GM21619 (cell line): ENCODE data around the gene GNB2.
"Not testable (repeated sequence)": the region's sequence is repeated elsewhere in the genome, so short reads cannot be mapped to it uniquely, and the experiment has no call there.

ENCODE experiments used
- ATAC-seq: cut with Tn5 transposase; IDR thresholded peaks from one replicate; pipeline ENCODE4 v1.9.1; 2021; ENCODE audit not compliant: unreplicated experiment

Gene GNB2

DNA sequence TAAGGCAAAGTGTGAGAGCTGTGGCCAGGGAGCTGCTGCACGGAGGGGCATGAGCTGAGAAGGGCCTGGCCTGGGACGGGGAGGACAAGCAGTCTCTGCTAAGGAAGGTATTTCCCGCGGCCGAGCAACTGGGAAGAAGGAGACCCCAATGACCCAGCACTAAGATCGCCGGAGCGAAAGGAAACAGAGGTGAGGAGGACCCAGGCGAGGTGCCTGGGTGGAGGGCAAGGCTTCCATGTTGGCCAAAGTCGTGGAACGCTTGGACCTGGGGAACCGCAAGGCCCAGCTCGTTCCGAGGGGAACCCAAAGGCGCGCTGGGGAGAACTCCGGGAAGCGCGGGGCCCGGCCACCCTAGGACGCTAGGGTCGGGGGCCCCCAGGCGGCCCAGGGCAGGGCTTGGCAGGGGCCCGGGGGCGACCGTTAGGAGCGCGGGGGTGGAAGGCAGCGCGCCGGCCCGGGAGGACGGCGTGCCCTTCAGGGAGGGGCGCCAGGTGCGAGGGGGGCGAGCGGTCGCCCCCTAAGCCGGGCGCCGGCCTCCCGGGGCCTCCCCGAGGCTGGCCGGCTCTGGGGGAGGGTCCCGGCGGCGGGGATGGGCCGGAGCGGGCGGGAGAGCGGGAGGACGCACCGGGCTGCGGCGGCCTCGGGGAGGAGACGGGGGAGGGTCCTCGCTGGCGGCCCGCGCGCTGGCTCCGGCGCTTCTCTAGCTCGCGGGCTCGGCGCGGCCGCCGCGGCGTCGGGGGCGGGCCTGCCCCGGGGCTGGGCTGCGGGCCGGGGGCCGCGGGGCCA lies 20.0 kb downstream of the GNB2 start:
- peak; percentile 14 for ATAC-seq

DNA sequence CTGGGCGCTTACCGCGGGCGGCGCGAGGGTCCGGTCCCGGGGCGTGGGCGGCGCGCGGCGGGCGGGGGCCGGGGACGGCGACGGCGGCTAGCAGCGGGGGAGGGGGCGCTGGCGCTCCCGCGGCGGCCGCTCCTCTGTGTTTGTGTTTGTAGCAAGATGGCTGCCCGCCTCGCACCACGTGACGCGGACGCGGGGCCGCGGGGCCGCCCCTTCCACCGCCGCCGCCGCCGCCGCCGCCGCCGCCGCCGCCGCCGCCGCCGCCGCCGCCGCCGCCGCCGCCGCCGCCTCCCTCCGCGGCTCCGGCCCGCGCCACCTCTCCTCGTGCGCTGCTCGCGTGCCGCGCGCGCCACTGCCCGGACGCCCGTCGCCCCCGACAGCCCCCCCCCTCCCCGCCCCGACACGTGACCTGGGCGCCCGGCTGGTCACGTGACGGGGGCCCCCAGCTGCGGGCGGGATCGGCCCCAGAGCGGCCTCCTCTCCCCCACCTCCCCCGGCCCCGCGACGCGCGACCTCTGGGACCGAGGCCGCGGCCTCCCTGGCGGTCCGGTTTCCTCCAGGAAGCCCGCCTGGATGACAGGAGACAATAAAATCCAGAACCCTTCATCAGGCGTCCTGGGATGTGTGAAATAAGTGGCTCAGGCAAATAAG lies 20.7 kb downstream of the GNB2 start, which contains the start of gene GIGYF1:
GIGYF1 (minus strand) TSS at position 153 of the 648 bp plus-strand sequence. CDS start 6,012 bp downstream, outside the sequence.
- peak; percentile 40 for ATAC-seq

DNA sequence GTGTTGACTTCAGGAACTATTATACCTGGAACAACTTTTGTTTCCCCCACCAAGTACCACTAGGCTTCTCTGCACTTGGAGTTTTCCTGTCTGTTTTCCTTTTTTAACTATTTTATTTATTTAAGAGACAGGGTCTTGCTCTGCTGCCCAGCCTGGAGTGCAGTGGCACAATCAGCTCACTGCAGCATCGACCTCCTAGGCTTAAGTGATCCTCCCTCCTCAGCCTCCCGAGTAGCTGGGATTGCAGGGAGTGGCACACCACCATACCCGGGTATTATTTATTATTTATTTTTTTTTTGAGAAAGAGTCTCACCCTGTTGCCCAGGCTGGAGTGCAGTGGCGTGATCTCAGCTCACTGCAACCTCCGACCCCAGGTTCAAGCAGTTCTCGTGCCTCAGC lies 22.6 kb downstream of the GNB2 start:
- no peak for ATAC-seq

GRCh38 chr7:100699018-100699417 lies 25.5 kb downstream of the GNB2 start:
- no peak for ATAC-seq

DNA sequence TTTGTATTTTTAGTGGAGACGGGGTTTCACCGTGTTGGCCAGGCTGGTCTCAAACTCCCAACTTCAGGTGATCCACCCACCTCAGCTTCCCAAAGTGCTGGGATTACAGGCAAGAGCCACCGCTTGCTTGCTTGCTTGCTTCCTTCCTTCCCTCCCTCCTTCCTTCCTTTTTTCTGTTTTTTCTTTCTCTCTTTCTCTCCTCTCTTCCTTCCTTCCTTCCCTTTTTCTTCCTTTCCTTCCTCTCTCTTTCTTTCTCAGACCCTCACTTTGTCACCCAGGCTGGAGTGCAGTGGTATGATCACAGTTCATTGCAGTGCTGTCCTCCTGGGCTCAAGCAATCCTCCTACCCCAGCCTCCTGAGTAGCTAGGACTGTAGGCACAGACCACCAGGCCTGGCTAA lies 27.5 kb downstream of the GNB2 start:
- not testable (repeated sequence) for ATAC-seq

- ATAC-seq = peak; percentile 69
Measured at GRCh38 chr7:100705320-100705752, 31.8 kb downstream of the GNB2 start.

DNA sequence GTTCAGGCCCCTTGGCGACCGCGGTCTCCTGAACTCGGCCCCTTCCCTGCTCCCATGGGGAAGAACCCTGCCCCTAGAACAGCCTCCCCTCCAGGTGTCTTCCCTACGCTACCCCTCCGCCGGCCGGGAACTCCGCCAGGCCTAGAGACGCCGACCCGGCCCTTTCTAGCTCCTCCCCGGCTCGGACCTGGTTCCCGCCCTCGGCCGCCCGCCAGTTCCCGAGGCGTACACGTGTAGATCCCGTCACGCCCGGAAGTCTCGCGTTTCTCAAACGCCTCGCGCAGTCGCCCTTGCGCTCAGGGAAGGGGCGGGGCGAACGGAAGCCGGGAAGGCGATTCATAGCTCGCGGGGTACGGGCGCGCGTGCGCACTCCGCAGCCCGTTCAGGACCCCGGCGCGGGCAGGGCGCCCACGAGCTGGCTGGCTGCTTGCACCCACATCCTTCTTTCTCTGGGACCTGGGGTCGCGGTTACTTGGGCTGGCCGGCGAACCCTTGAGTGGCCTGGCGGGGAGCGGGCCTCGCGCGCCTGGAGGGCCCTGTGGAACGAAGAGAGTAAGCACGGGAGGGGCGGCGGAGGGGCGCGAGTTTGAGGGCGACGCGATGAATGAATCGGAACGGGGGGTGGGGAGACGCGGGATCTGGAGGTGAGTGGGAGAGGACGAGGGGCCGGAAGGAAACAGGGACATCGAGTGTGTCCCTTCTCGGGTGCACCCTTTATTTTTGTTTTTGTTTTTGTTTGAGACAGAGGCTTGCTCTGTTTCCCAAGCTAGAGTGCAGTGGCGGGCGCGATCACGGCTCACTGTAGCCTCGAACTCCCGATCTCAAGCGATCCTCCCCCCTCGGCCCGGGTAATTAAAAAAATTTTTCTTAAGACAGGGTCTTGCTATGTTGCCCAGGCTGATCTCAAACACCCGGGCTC lies 32.5 kb downstream of the GNB2 start, which contains the start of gene POP7:
POP7 (plus strand) TSS at position 369 of the 919 bp plus-strand sequence. CDS start 710 bp downstream, outside the sequence.
- peak; percentile 83 for ATAC-seq

DNA sequence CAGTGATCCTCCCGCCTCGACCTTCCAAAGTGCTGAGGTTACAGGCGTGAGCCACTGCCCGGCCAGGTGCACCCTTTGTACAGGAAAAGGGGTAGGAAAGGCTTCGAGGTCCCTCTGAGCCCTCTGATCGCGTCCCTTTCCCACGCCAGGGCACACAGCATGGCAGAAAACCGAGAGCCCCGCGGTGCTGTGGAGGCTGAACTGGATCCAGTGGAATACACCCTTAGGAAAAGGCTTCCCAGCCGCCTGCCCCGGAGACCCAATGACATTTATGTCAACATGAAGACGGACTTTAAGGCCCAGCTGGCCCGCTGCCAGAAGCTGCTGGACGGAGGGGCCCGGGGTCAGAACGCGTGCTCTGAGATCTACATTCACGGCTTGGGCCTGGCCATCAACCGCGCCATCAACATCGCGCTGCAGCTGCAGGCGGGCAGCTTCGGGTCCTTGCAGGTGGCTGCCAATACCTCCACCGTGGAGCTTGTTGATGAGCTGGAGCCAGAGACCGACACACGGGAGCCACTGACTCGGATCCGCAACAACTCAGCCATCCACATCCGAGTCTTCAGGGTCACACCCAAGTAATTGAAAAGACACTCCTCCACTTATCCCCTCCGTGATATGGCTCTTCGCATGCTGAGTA lies 33.3 kb downstream of the GNB2 start:
- no peak for ATAC-seq

- ATAC-seq = no peak
Measured at GRCh38 chr7:100708395-100708794, 34.9 kb downstream of the GNB2 start.

DNA sequence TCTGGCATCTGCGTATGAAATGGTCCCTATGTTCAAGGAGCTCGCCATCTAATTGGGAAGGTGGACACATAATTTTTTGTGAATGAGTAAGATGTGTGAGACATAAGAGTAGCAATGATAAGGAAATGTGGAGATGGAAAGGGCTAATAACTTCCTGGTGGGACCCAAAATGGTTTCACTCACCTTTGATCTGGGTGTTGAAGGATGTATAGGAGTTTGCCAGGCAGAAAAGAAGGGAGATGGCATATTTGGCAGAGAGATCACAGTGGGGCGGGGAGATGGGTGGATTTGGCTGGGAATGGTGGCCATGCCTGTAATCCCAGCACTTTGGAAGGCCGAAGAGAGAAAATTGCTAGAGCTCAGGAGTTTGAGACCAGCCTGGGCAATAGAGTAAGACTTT lies 36.9 kb downstream of the GNB2 start:
- no peak for ATAC-seq

DNA sequence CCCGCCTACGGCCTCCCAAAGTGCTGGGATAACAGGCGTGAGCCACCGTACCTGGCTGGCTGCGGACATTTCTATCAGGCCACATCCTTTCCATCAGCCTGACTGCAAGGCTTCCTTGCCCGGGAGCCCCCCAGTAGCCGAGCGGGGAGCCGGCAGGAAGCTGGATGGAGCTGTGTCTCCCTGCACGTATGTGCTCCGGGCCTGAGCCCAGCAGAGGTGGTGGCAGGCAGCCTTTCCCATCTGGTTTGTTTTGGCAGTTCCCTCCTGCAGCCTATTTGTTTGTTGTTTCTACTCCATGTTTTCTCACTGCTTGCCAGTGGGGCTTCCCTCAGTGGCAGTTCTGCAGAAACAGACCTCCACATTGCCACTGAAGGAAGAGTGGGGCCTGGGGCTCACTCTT lies 37.8 kb downstream of the GNB2 start:
- no peak for ATAC-seq

- no peak for ATAC-seq
Measured at GRCh38 chr7:100714725-100715124, 41.2 kb downstream of the GNB2 start.

- ATAC-seq = not testable (repeated sequence)
Measured at GRCh38 chr7:100717073-100717472, 43.5 kb downstream of the GNB2 start.

GRCh38 chr7:100719523-100720278 lies 46.2 kb downstream of the GNB2 start:
- no peak for ATAC-seq

GRCh38 chr7:100720279-100720670 lies 46.7 kb downstream of the GNB2 start, which contains the start of gene EPO:
Gene EPO (plus strand): TSS chr7:100720468. CDS start chr7:100720981, 513 bp downstream.
- ATAC-seq = no peak

- no peak for ATAC-seq
Measured at GRCh38 chr7:100720671-100721504, 47.3 kb downstream of the GNB2 start.

DNA sequence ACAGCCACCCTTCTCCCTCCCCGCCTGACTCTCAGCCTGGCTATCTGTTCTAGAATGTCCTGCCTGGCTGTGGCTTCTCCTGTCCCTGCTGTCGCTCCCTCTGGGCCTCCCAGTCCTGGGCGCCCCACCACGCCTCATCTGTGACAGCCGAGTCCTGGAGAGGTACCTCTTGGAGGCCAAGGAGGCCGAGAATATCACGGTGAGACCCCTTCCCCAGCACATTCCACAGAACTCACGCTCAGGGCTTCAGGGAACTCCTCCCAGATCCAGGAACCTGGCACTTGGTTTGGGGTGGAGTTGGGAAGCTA lies 47.9 kb downstream of the GNB2 start:
- ATAC-seq = no peak

- ATAC-seq = no peak
Measured at GRCh38 chr7:100722480-100723212, 49.1 kb downstream of the GNB2 start.
